ENCODE measurements around the gene C16orf90.

C16orf90 gene

GRCh38 chr16:3495176-3495575 lies at the start of gene C16orf90:
Gene C16orf90 (minus strand): TSS chr16:3495489. CDS start chr16:3495421, 68 bp downstream.
- no peak for DNase-seq

GRCh38 chr16:3542601-3543373 lies 47.5 kb upstream of the C16orf90 start:
- no peak for DNase-seq

DNA sequence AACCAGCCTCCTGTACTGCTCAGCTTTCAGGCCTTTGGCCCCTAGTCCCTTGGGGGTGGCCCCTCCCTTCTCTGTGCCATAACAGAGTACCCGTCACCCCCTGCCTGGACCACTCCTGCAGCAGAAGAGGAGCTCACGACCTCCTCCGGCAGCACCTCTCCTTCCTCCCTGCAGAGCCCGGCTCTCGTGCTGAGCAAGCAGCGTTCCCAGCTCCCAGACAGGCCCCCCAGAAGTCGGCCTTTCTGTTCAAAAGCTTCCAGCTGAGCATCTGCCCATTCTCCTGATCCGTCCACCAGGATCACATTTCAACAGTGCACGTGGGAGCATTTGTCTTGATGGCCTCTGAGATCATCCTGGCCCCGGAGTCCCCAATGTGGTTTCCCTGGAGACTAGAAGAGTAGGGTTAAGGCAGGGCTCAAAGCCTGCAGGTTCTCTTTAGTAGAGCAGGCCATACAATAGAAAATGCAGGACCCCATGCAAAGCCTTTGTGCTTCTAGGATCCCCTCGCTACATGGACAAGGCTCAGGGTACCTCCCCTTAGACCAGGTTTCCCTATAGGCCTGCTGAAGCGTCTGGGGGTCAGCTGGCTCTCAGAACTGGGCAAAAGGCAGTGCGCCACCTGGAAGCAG lies 46.4 kb upstream of the C16orf90 start:
- no peak for DNase-seq

GRCh38 chr16:3538222-3538621 lies 42.9 kb upstream of the C16orf90 start:
- no peak for DNase-seq

- DNase-seq: no peak
These were observed 41.6 kb upstream of the C16orf90 start for GRCh38 chr16:3536851-3537250.

GRCh38 chr16:3536271-3536731 lies 41.0 kb upstream of the C16orf90 start:
- no peak for DNase-seq

DNA sequence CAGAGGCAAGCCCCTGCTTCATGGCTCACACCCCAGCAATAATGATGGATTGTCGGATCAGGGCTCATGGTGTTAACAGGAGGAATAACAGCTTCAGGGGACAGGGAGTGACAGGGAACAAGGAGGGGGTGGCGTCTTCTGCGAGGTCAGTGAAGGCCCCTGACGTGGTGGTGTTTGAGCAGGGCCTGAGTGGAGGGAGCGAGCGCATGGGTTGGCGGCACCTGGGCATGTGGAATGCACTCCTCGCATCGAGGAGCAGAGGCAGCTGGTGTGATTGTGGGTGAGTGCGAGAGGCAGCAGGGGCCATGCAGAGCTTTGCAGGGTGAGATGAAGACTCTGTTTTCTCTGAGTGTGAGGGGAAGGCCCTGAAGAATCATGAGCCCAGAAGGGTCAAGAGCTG lies 38.8 kb upstream of the C16orf90 start:
- DNase-seq: no peak

DNA sequence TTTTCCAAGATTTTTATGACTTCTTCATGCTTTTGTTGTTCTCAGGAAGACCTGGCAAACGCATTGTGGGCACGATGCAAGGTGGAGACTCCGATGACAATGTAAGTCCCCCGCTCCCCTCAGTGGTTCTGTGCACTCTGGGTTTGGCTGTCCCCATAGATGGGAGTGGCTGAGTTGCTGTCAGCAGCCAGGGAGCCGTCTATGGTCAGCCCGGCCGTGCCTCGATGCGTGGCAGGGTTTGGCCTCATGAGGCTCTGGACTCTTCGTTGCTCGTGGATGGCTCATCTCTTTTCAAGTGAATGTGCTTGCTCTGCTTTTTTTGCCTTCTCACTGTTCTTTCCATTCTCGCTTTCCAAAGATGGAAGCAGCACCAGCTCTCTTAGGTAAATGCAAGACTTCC lies 37.5 kb upstream of the C16orf90 start:
- DNase-seq: no peak

GRCh38 chr16:3530371-3530914 lies 35.2 kb upstream of the C16orf90 start:
- no peak for DNase-seq

GRCh38 chr16:3529175-3529574 lies 33.9 kb upstream of the C16orf90 start:
- DNase-seq: no peak

DNA sequence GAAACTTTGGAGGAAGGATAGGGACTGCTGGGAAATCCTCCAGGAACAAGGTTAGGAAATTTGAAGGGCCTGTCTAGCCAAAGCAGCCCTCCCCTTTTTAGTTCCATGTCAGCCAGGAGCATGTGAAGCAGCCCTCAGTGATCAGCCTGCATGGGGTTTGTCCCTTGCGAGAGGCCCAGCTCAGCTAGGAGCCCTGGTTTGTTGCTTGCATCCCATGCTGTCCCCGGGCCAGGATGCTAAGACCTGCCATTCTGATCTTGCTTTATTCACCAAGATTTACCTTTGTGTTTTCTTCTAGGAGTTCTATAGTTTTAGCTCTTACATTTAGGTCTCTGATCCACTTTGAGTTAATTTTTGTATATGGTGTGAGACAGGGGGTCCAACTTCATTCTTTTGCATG lies 33.1 kb upstream of the C16orf90 start:
- no peak for DNase-seq

- peak; percentile 87 for DNase-seq
These were observed 32.0 kb upstream of the C16orf90 start for GRCh38 chr16:3527216-3527829.

DNA sequence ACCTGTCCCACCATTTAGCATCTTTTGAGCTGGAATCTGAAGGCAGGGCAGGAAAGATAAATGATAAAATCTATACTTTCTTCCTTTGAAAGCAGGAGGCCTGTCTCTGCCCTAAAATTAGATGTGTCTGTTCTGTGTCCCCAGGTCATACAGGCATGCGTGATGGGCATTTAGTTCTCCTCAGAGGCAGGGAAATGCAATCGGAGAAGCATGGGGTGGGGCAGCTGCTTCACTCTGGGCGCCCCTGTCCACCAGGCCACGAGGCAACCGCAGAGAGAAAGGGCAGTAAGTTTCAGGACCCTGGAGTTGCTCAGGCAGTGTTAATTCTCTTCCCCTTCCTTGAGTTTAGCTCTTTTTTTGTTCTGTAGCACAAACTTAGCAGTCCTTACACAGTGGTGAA lies 30.7 kb upstream of the C16orf90 start:
- no peak for DNase-seq

GRCh38 chr16:3523281-3523680 lies 28.0 kb upstream of the C16orf90 start:
- no peak for DNase-seq

GRCh38 chr16:3520841-3521240 lies 25.6 kb upstream of the C16orf90 start:
- DNase-seq: no peak

GRCh38 chr16:3520413-3520812 lies 25.1 kb upstream of the C16orf90 start:
- DNase-seq: no peak

DNA sequence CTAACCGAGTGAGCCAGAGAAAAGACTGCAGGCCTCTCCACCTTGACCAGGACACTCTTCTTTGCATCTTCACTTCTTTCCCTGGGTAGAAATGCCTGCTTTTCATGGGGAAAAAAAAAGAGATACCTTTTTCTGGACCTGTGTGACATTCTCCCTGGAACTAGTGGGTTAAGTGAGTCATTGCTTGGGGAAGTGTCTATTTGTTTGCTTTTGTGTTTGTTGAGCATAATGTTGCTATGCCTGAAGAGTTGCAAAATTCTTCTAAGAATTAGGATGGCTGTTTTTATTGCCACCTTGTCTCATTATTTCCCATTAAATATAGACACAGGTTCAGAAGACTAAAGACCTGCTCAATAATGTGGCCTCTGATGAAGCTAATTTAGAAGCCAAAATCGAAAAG lies 24.3 kb upstream of the C16orf90 start:
- DNase-seq: peak; percentile 56

DNA sequence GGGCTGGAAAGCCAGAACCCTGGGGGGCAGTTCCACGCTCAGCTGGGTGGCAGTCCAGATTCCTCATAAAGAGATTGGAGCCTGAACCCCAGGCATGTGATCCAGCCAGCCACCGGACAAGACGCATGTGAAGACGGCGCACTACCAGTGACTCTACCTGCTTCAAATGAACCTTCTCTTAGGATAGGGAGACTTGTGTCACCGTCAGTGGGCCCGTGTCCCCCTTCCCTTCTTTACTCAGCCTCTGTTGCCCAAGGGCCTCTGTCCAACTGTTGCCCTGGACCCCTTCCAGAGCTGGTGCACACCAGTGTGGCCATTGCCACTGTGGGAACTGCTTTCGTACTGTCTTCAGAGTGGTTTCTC lies 23.7 kb upstream of the C16orf90 start:
- no peak for DNase-seq

DNA sequence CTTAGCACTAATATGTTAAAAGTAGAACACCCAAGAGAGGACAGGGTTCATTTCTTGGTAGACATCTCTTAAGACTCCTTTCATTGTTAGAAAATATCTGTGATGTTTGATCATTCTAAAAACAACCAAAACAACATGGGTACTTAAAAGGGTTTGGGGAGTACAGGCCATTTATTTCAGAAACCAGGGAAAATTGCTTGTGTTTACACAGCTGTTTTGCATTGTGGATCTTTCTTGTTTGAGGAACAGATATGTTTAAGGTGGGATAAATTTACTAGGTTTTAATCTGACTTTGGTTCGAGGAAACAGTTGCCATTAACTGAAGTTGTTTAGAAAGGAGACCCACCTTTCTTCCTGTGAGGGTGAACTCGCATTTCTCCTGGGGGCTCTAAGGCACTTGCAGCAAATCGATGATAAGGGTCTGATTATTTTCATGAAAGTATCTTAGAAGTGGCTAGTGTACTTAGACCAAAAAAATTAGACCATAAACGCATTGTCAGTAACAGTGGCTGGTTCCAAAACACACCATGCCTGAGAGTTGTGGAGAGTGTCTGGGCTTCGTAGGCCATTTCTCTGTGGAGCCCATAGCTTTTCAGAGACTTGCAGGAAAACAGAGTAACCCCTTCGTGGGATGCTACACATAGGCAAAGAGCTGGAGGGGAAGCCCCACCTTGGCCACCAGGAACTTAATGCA lies 23.1 kb upstream of the C16orf90 start:
- peak; percentile 49 for DNase-seq

DNA sequence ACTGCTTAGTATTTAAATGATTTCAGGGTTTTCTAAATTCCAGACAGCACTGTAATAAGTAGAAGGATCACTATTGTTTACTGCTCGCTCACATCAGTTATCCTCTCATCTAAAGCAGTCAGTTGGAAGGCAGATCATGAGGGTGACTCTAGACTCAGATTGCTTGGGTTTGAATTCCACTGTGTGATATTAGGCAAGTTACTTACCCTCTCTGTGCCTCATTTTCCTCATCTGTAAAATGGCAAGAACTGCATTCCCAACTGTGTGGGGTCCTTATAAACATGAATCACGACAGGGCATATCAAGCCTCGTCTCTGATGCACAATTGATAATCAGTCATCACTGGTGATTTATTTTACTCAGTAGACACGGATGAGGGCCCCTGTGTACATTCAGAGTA lies 20.6 kb upstream of the C16orf90 start:
- DNase-seq: no peak

GRCh38 chr16:3514621-3515020 lies 19.3 kb upstream of the C16orf90 start:
- DNase-seq: no peak

- DNase-seq: peak; percentile 84
These were observed 18.7 kb upstream of the C16orf90 start for GRCh38 chr16:3513892-3514583.

Measured in DMS53 (cell line).